Transverse colon (tissue), 3 donors: ENCODE data around the gene NLGN1.

Source experiments
- CTCF ChIP-seq, 5 experiments: fragments of 200-600 bp in 3 of 5; fragments of 450-650 bp in 2 of 5; sonication (generic) in 3 of 5; IDR thresholded peaks; 1 replicate in 2 of 5; 2 replicates in 3 of 5; pipeline ENCODE4 v1.5.1; 2016 to 2017; ENCODE audit warnings: antibody characterized with exemption in 5 of 5, inconsistent platforms in 3 of 5, mild to moderate bottlenecking in 2 of 5, moderate library complexity in 1 of 5
- POLR2A ChIP-seq: fragments of 450-650 bp; IDR thresholded peaks from one replicate; pipeline ENCODE4 v1.6.1; 2016; ENCODE audit warnings: antibody characterized with exemption, mild to moderate bottlenecking, moderate library complexity

- no peak for TF ChIP-seq POLR2A
- TF ChIP-seq CTCF (IDR thresholded peaks at IDR 0.05) = no peak
Measured at GRCh38 chr3:174147798-174148197, 750.3 kb downstream of the NLGN1 start.
